ENCODE data around the gene RGS10. TPM values are rescaled to one million over a fixed set of nuclear protein-coding genes. Genes with fewer than 3 reads are reported as not detected.

Gene RGS10
- polyA plus RNA-seq, 2 donors = 50.4 to 63.9 TPM

DNA sequence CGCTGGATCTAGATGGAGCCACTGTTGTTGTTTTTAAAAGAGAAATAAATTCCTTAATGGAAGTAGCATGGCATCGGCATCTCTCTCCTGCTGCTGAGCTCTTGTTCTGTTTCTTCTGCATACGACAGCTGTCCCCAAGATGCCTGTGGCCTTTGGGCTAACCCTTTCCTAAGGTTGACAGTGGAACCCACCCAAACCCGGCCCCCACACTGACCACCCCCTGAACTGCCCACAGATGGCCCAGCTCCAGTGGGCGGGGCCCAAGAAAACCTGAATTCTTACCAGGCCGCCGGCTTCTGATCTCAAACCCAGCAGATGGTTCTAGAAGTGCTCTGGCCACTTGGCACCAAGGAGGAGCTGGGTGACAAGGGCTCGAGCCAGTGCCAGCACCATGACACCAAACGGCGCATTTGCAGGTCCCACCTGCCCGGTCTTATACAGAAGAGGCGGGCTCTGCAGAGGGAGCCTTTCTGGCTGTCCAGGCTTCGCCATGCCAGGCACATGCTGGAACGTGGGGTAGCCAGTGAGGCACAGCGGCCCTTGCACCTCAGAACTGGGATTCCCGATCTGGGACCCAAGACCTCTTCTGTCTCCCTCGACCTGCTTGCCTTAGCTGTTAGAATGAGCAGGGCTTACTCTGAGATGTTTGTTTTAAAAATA, 82.7 kb downstream of the RGS10 start:
- Histone ChIP-seq H3K4me1 (ENCODE audit: control insufficient read depth in 2 of 2, insufficient read depth in 2 of 2, low read length in 1 of 2) (peaks cover 9 to 10% of the 10 kb centered on the region in 2 donors), H3K36me3 (ENCODE audit: control insufficient read depth in 2 of 2, insufficient read depth in 2 of 2, low read length in 1 of 2) (no peaks in the 10 kb centered on the region), H3K4me3 (ENCODE audit: low read depth in 1 of 2, low read length in 2 of 2) (no peak overlapping the region), H3K9me3 (ENCODE audit: control insufficient read depth in 2 of 2, insufficient read depth in 1 of 2, low read depth in 1 of 2, low read length in 1 of 2) (peaks cover 0 to 3% of the 10 kb centered on the region in 2 donors), H3K27me3 (ENCODE audit: control insufficient read depth in 1 of 2, insufficient read depth in 2 of 2, low read length in 2 of 2) (no peaks in the 10 kb centered on the region), H3K27ac (ENCODE audit: low read depth in 2 of 2, low read length in 1 of 2) (peak overlapping the region in 1 of 2 donors; percentile 36)
- WGBS, 2 donors = 92 to 93% methylated on average over 17 of the region's 17 CpGs

DNA sequence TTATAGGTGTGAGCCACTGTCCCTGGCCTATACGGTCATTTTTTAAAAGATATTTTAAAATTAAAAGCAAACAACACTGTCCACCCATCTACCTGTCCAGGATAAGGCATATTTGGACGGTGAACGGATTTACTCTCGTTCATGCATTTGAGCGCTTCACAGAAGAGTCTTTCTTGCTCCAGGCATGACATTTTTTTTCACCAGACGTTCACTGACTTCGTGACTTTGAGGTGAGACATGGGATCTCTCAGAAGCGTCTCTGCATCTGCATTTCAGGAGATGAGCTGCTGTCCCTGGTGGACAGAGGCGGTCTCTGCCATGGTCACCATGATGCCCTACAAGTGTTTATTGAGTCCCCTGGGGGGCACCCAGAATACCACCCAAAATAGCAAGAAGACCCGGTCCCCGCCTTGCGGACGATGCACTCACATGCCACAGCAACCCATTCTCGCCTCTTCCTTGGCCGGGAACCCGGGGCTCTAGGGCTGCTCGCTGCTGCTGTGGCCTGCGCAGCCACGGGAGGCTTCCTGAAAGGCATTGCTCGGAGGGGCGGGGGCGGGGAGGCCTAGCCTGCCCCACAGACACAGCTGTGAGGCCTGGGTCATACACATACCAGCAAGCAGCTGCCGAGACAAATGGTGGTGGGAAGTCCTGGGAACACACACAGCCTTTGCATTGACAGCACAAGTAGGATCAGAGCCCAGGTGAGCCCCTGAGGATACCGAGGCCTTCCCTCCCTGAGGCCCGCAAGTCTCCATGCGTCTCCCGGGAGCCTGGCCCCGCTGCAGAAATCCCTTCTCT, 84.4 kb downstream of the RGS10 start:
- Histone ChIP-seq H3K4me1 (ENCODE audit: control insufficient read depth in 2 of 2, insufficient read depth in 2 of 2, low read length in 1 of 2) (peaks cover 9 to 10% of the 10 kb centered on the region in 2 donors), H3K9me3 (ENCODE audit: control insufficient read depth in 2 of 2, insufficient read depth in 1 of 2, low read depth in 1 of 2, low read length in 1 of 2) (peaks cover 0 to 3% of the 10 kb centered on the region in 2 donors), H3K36me3 (ENCODE audit: control insufficient read depth in 2 of 2, insufficient read depth in 2 of 2, low read length in 1 of 2) (peaks cover 0 to 8% of the 10 kb centered on the region in 2 donors), H3K27me3 (ENCODE audit: control insufficient read depth in 1 of 2, insufficient read depth in 2 of 2, low read length in 2 of 2) (no peaks in the 10 kb centered on the region), H3K27ac (ENCODE audit: low read depth in 2 of 2, low read length in 1 of 2) (no peak overlapping the region), H3K4me3 (ENCODE audit: low read depth in 1 of 2, low read length in 2 of 2) (no peak overlapping the region)
- WGBS, 2 donors = 91% methylated on average over 28 of the region's 28 CpGs

DNA sequence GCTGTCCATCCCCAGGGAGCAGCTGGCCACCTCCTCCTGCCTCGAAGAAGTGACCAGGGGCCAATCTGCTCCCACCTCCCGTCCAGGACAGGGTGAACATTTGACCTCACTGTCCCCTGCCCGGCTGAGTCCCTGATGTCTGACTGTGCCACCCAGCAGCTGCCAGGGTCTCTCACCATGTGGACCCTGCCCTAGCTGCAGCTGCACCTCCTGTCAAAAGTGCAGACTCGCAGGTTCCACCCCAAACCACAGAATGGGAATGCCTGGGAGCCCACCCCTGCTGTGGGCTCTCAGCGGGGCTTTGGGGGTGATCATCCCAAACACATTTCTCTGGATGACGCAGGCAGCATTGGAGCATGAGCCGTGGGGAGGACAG, 86.1 kb downstream of the RGS10 start:
- Histone ChIP-seq H3K27me3 (ENCODE audit: control insufficient read depth in 1 of 2, insufficient read depth in 2 of 2, low read length in 2 of 2) (no peaks in the 10 kb centered on the region), H3K9me3 (ENCODE audit: control insufficient read depth in 2 of 2, insufficient read depth in 1 of 2, low read depth in 1 of 2, low read length in 1 of 2) (peaks cover 0 to 3% of the 10 kb centered on the region in 2 donors), H3K27ac (ENCODE audit: low read depth in 2 of 2, low read length in 1 of 2) (no peak overlapping the region), H3K4me1 (ENCODE audit: control insufficient read depth in 2 of 2, insufficient read depth in 2 of 2, low read length in 1 of 2) (peaks cover 7 to 9% of the 10 kb centered on the region in 2 donors), H3K36me3 (ENCODE audit: control insufficient read depth in 2 of 2, insufficient read depth in 2 of 2, low read length in 1 of 2) (peaks cover 0 to 8% of the 10 kb centered on the region in 2 donors), H3K4me3 (ENCODE audit: low read depth in 1 of 2, low read length in 2 of 2) (no peak overlapping the region)
- WGBS, 2 donors = 85 to 86% methylated on average over 7 of the region's 7 CpGs

DNA sequence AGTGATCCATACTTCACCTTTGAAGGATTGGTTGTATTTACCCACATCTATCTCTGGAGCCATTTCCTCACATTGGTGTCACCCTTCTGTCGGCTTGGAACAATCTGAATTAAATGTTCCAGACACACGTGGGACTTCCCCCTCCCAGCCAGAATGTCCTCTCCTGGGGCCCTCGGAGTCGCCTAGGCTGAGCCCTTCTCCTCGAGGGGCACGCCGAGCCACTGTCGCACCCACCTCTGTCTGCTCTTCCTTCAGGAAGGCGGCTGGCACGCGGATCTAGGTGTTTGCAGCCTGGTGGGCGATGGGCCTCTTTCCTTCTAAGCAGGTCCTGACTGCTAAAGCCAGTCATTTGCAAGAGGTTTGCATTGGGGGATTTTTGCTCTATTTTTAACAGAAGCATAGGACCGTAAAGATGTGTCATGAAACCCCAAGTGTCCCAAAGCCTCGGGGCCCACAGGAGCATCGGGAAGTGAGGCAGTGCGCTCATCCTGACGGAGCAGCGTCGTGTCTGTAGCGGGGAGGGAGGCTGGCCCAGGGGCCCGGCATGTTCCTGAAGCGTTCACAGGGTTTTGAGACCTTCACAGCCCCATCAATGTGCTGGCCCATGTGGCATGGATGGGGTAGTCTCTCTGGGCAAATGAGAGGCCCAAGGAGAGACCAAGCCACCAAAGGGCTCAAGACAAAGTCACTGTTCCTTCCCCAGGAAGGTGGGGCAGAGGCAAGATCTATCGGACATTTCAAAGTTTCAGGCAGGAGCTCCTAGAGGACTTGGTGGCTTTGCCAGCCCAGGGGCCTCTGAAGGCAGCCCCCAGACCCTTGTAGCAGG, 86.7 kb downstream of the RGS10 start:
- no peak overlapping the region for H3K4me3 ChIP-seq (ENCODE audit: low read depth in 1 of 2, low read length in 2 of 2)
- 89 to 91% methylated on average over 23 of the region's 23 CpGs for WGBS, 2 donors
- no peaks in the 10 kb centered on the region for H3K27me3 ChIP-seq (ENCODE audit: control insufficient read depth in 1 of 2, insufficient read depth in 2 of 2, low read length in 2 of 2)
- no peak overlapping the region for H3K27ac ChIP-seq (ENCODE audit: low read depth in 2 of 2, low read length in 1 of 2)
- H3K4me1 ChIP-seq (ENCODE audit: control insufficient read depth in 2 of 2, insufficient read depth in 2 of 2, low read length in 1 of 2) = peaks cover 2 to 5% of the 10 kb centered on the region in 2 donors
- peaks cover 0 to 8% of the 10 kb centered on the region in 2 donors for H3K36me3 ChIP-seq (ENCODE audit: control insufficient read depth in 2 of 2, insufficient read depth in 2 of 2, low read length in 1 of 2)
- peaks cover 0 to 3% of the 10 kb centered on the region in 2 donors for H3K9me3 ChIP-seq (ENCODE audit: control insufficient read depth in 2 of 2, insufficient read depth in 1 of 2, low read depth in 1 of 2, low read length in 1 of 2)

DNA sequence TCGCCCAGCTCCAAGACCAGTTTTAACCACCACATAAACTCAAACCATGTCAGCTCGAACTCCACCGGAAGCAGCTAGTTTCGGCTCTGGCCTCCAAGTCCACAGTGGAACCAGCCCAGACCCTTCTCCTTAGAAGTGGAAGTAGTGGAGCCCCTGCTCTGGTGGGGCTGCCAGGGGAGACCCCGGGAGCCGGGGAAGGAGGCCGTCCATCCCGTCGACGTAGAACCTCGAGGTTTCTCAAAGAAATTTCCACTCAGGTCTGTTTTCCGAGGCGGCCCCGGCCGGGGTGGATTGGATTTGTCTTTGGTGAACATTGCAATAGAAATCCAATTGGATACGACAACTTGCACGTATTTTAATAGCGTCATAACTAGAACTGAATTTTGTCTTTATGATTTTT, 87.5 kb downstream of the RGS10 start:
- 94% methylated on average over 18 of the region's 18 CpGs for WGBS, 2 donors
- Histone ChIP-seq H3K9me3 (ENCODE audit: control insufficient read depth in 2 of 2, insufficient read depth in 1 of 2, low read depth in 1 of 2, low read length in 1 of 2) (peaks cover 0 to 2% of the 10 kb centered on the region in 2 donors), H3K4me1 (ENCODE audit: control insufficient read depth in 2 of 2, insufficient read depth in 2 of 2, low read length in 1 of 2) (peaks cover 3 to 4% of the 10 kb centered on the region in 2 donors), H3K4me3 (ENCODE audit: low read depth in 1 of 2, low read length in 2 of 2) (no peak overlapping the region), H3K36me3 (ENCODE audit: control insufficient read depth in 2 of 2, insufficient read depth in 2 of 2, low read length in 1 of 2) (peaks cover 0 to 8% of the 10 kb centered on the region in 2 donors), H3K27ac (ENCODE audit: low read depth in 2 of 2, low read length in 1 of 2) (no peak overlapping the region), H3K27me3 (ENCODE audit: control insufficient read depth in 1 of 2, insufficient read depth in 2 of 2, low read length in 2 of 2) (no peaks in the 10 kb centered on the region)

DNA sequence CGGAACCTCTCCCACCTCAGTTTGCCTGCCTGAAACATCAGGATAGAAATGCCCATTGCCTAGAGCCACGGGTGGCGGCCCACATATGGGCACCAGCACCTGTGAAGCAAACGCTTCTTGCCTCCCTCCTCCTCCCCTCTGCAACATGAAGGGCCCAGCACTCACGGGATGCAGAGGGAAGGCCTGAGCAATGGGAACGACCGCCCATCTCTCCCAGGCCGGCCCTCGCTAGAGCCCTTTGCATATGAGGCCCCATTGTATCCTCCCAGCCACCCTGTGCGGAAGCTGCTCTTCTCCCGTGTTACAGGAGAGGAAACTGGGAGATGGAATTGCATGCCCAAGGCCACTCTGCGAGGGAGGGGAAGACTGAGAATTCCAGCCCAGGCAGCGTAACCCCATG, 88.2 kb downstream of the RGS10 start:
- peaks cover 3 to 4% of the 10 kb centered on the region in 2 donors for H3K4me1 ChIP-seq (ENCODE audit: control insufficient read depth in 2 of 2, insufficient read depth in 2 of 2, low read length in 1 of 2)
- no peaks in the 10 kb centered on the region for H3K27me3 ChIP-seq (ENCODE audit: control insufficient read depth in 1 of 2, insufficient read depth in 2 of 2, low read length in 2 of 2)
- H3K4me3 ChIP-seq (ENCODE audit: low read depth in 1 of 2, low read length in 2 of 2) = no peak overlapping the region
- no peaks in the 10 kb centered on the region for H3K9me3 ChIP-seq (ENCODE audit: control insufficient read depth in 2 of 2, insufficient read depth in 1 of 2, low read depth in 1 of 2, low read length in 1 of 2)
- peaks cover 0 to 8% of the 10 kb centered on the region in 2 donors for H3K36me3 ChIP-seq (ENCODE audit: control insufficient read depth in 2 of 2, insufficient read depth in 2 of 2, low read length in 1 of 2)
- WGBS, 2 donors = 85 to 92% methylated on average over 13 of the region's 13 CpGs
- H3K27ac ChIP-seq (ENCODE audit: low read depth in 2 of 2, low read length in 1 of 2) = no peak overlapping the region

DNA sequence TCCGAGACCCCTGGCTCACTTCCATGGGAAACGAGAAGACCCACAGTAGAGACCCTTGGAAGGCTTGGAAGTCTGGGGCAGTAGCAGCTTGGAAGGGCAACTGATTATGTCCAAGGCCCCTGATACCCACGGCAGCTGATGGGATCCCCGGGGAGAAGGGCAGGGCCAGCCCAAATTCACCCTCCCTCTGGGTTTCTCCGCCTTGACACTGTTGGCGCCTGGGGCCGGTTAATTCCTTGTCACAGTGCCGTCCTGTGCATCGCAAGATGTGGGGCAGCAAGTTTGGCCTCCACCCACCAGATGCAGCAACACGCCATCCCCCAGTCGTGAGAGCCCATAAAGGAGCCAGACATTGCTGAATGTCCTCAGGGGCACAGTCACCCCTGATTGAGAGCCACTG, 89.2 kb downstream of the RGS10 start:
- WGBS, 2 donors = 83 to 87% methylated on average over 10 to 11 of the region's 11 CpGs
- H3K9me3 ChIP-seq (ENCODE audit: control insufficient read depth in 2 of 2, insufficient read depth in 1 of 2, low read depth in 1 of 2, low read length in 1 of 2) = no peaks in the 10 kb centered on the region
- H3K36me3 ChIP-seq (ENCODE audit: control insufficient read depth in 2 of 2, insufficient read depth in 2 of 2, low read length in 1 of 2) = peaks cover 0 to 8% of the 10 kb centered on the region in 2 donors
- peaks cover 4 to 5% of the 10 kb centered on the region in 2 donors for H3K4me1 ChIP-seq (ENCODE audit: control insufficient read depth in 2 of 2, insufficient read depth in 2 of 2, low read length in 1 of 2)
- H3K27ac ChIP-seq (ENCODE audit: low read depth in 2 of 2, low read length in 1 of 2) = no peak overlapping the region
- no peaks in the 10 kb centered on the region for H3K27me3 ChIP-seq (ENCODE audit: control insufficient read depth in 1 of 2, insufficient read depth in 2 of 2, low read length in 2 of 2)
- no peak overlapping the region for H3K4me3 ChIP-seq (ENCODE audit: low read depth in 1 of 2, low read length in 2 of 2)

DNA sequence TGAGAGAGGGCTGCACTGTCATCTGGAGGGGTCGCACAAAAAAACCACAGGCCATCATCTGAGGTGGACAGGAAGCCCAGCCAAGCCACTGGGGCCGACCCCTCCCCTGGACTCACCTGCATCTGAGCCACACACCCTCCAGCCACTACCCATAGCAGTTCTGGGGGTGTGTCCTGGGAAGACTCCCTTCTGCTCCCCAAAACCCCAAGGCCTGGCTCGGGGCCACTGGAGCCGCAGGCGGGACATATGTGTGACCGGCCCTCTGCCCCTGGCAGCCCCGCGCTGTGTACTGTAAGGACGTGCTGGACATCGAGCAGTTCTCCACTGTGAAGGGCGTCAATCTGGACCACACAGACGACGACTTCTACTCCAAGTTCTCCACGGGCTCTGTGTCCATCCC, 90.1 kb downstream of the RGS10 start:
- Histone ChIP-seq H3K4me1 (ENCODE audit: control insufficient read depth in 2 of 2, insufficient read depth in 2 of 2, low read length in 1 of 2) (peaks cover 4 to 12% of the 10 kb centered on the region in 2 donors), H3K36me3 (ENCODE audit: control insufficient read depth in 2 of 2, insufficient read depth in 2 of 2, low read length in 1 of 2) (peaks cover 3 to 8% of the 10 kb centered on the region in 2 donors), H3K27me3 (ENCODE audit: control insufficient read depth in 1 of 2, insufficient read depth in 2 of 2, low read length in 2 of 2) (no peaks in the 10 kb centered on the region), H3K4me3 (ENCODE audit: low read depth in 1 of 2, low read length in 2 of 2) (no peak overlapping the region), H3K9me3 (ENCODE audit: control insufficient read depth in 2 of 2, insufficient read depth in 1 of 2, low read depth in 1 of 2, low read length in 1 of 2) (no peaks in the 10 kb centered on the region), H3K27ac (ENCODE audit: low read depth in 2 of 2, low read length in 1 of 2) (no peak overlapping the region)
- 95% methylated on average over 14 of the region's 14 CpGs for WGBS, 2 donors

DNA sequence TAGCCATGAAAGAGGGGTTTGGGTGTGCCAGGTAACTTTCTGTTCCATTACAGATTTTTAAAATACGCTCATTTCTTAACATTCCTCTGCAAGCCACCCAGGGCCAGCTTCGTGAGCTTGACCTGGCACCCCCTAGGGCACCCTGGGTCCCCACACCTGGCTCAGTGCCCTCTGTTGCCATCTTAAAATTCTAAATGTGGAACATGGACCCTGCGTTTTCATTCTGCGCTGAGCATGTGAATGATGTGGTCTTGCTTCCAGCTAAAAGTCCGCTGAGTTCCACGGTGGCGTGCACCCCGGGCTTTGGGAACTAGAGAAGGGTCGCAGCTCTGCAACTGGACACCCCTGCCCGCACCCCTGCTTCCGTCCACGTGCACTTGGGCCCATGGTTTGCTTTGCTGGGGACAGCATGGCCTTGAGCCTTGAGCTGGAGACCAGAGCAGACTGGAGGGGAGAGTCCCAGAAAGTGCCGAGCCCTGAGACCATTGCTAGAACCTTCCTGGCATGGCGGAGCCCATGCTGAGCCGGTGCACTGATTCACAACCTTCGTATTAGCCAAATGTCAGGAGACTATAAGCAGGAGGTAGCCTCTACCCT, 91.1 kb downstream of the RGS10 start:
- no peaks in the 10 kb centered on the region for H3K27me3 ChIP-seq (ENCODE audit: control insufficient read depth in 1 of 2, insufficient read depth in 2 of 2, low read length in 2 of 2)
- no peak overlapping the region for H3K4me3 ChIP-seq (ENCODE audit: low read depth in 1 of 2, low read length in 2 of 2)
- H3K9me3 ChIP-seq (ENCODE audit: control insufficient read depth in 2 of 2, insufficient read depth in 1 of 2, low read depth in 1 of 2, low read length in 1 of 2) = no peaks in the 10 kb centered on the region
- 94 to 95% methylated on average over 16 of the region's 16 CpGs for WGBS, 2 donors
- no peak overlapping the region for H3K27ac ChIP-seq (ENCODE audit: low read depth in 2 of 2, low read length in 1 of 2)
- H3K36me3 ChIP-seq (ENCODE audit: control insufficient read depth in 2 of 2, insufficient read depth in 2 of 2, low read length in 1 of 2) = peaks cover 3 to 8% of the 10 kb centered on the region in 2 donors
- peaks cover 4 to 12% of the 10 kb centered on the region in 2 donors for H3K4me1 ChIP-seq (ENCODE audit: control insufficient read depth in 2 of 2, insufficient read depth in 2 of 2, low read length in 1 of 2)

Measured in esophagus (tissue), 2 donors.